Brain microvascular endothelial cell (primary cell): ENCODE data around the gene AMT.

ENCODE experiments used
- DNase-seq: peaks from one replicate; pipeline ENCODE4 v3.0.0-alpha.2; 2020
- H3K27ac ChIP-seq: fragments of 250-450 bp; sonication (Bioruptor Pico); 2 replicates; pipeline ENCODE4 v1.5.1; 2020; ENCODE audit warnings: mild to moderate bottlenecking, moderate library complexity
- H3K27me3 ChIP-seq: fragments of 250-450 bp; sonication (Bioruptor Pico); replicated peaks from 2 replicates; pipeline ENCODE4 v1.5.1; 2020; ENCODE audit warnings: mild to moderate bottlenecking
- H3K36me3 ChIP-seq: fragments of 250-450 bp; sonication (Bioruptor Pico); replicated peaks from 2 replicates; pipeline ENCODE4 v1.5.1; 2020; ENCODE audit warnings: mild to moderate bottlenecking
- H3K4me3 ChIP-seq: 2 replicates; pipeline ENCODE4 v1.5.1; 2011; ENCODE audit warnings: low read depth, mild to moderate bottlenecking, control low read depth, low read length, moderate library complexity
- in situ Hi-C: cut with HindIII; loops from 2 replicates; pipeline ENCODE4 v1.10.0; 2017; ENCODE audit warnings: low sequenced_read_pairs, low pct_ligation_motif_present
- TF ChIP-seq, protein P1 (sequence below): IDR thresholded peaks from 2 replicates; pipeline ENCODE4 v1.5.1; 2011; ENCODE audit warnings: low read depth, mild to moderate bottlenecking, moderate library complexity, low read length, control low read depth, inconsistent platforms; ENCODE audit errors: missing control alignments

Gene AMT

DNA sequence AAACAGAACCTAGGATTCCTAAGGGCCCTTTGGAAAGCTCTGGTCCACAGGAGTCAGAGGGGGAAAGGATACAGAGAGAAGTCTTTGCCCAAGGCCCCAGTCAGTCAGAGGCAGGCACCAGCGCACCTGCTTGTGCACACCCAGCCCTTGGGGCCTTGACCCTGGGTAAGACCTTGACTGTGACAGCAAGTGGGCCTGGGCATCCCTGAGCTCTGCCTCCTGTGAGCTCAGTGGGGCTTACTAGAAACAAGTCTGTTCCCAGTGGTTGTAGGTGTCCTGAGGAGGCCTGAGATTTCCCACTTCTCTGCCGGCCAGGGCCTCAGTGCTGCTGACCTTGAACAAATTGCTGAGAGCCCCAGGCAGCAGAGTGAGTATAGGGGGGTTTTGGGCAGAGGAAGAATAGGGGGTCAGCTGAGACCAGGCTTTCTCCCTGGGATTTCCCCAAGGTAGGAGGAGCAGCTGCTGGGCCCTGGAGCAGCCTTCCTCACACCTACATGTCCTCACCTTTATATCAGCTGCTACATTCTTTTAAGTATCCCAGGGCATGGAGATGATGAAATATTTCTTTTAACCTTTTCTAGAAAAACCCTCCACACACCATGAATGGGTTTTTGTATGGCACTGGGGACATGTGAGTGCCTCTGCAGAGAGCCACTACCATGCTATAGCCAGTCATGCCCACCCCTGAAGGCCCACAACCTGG, 38.1 kb upstream of the AMT start:
- H3K36me3 ChIP-seq = no peaks in the 10 kb centered on the region
- no peak overlapping the region for H3K27ac ChIP-seq
- in situ Hi-C loops = no loop called here
- no peak overlapping the region for H3K4me3 ChIP-seq
- TF ChIP-seq, protein P1, sequence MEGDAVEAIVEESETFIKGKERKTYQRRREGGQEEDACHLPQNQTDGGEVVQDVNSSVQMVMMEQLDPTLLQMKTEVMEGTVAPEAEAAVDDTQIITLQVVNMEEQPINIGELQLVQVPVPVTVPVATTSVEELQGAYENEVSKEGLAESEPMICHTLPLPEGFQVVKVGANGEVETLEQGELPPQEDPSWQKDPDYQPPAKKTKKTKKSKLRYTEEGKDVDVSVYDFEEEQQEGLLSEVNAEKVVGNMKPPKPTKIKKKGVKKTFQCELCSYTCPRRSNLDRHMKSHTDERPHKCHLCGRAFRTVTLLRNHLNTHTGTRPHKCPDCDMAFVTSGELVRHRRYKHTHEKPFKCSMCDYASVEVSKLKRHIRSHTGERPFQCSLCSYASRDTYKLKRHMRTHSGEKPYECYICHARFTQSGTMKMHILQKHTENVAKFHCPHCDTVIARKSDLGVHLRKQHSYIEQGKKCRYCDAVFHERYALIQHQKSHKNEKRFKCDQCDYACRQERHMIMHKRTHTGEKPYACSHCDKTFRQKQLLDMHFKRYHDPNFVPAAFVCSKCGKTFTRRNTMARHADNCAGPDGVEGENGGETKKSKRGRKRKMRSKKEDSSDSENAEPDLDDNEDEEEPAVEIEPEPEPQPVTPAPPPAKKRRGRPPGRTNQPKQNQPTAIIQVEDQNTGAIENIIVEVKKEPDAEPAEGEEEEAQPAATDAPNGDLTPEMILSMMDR = no peak
- no peak for DNase-seq
- H3K27me3 ChIP-seq = no peaks in the 10 kb centered on the region

DNA sequence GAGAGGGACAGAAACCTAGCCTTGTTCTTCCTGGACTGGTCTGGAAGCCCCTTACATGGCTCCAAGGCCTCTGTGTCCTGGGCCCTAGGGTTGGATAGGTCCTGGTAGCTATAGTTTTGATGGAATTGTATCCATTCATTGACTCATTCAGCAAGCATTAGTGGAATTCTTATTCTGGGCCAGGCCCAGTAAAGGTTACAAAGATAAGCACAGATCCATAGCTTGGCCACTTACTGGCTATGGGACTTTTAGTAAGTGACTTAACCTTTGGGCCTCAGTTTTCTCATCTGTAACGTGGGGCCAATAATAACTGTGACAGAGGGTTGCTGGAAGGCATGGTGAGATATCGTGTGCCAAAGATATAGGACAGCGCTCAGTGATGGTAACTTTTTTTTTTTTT, 34.2 kb upstream of the AMT start:
- in situ Hi-C loops = no loop called here
- peak; percentile 18 for DNase-seq

DNA sequence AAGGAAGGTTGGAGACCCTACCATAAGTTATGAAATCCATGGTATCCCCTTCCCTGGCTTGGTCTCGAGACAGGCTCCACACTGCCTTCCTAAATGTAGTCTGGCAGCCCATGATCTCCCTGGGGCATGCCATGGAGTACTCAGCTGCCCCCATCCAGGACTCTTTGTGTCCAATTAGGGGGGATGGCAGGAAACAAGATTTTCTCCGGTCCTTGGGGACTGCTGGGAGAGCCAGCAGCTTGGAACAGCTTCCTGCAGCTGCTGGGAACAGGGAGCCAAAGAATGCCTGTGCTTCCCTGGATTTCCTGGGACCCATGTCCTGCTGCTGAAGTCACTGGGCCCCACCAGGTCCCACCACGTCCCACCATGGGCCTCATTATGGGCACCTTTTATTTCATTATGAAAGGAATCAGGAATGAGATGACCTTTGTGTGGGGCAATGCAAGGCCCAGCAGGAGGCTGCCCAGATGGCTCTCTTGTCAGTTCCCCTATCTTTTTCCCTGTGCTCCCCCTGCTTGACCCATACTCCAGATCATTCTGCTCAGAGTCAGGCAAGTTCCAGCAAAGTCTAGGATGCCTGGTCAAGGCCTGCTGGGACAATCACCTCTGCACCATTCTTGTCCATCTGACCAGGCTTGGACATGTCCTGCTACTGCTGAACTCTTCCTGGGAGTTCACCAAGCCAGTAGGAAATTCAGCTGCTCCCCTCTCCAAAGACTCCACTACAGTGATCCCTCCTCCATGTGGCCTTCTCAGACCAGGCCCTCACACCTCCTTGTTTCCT, 32.8 kb upstream of the AMT start:
- H3K27ac ChIP-seq = no peak overlapping the region
- in situ Hi-C loops = no loop called here
- no peaks in the 10 kb centered on the region for H3K27me3 ChIP-seq
- H3K4me3 ChIP-seq = no peak overlapping the region
- no peaks in the 10 kb centered on the region for H3K36me3 ChIP-seq
- TF ChIP-seq, protein P1 = no peak
- DNase-seq = no peak

More for the DNA sequence above, 34.2 kb upstream of the AMT start:
- no peaks in the 10 kb centered on the region for H3K27me3 ChIP-seq
- H3K27ac ChIP-seq = no peak overlapping the region
- H3K36me3 ChIP-seq = no peaks in the 10 kb centered on the region
- TF ChIP-seq, protein P1 = no peak
- no peak overlapping the region for H3K4me3 ChIP-seq

DNA sequence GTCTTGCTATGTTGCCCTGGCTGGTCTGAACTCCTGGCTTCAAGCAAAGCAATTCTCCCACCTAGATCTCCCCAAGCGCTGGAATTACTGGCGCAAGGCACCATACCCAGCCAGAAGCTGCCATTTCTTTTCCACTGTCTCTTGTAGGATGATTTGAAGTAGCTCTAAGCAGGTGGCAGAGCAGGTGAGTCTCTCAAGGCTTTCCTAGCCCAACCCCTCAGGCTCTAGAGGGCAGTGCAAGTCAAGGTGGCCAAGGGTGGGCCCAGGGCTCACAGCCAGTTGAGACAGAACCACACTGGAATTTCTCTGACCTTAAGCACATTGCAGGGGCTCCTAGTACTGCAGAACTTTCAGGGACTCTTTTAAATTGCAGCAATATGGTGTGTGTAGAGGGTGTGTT, 32.2 kb upstream of the AMT start:
- no peaks in the 10 kb centered on the region for H3K36me3 ChIP-seq
- no peak overlapping the region for H3K27ac ChIP-seq
- no peak for DNase-seq
- no peaks in the 10 kb centered on the region for H3K27me3 ChIP-seq
- TF ChIP-seq, protein P1 = peak; percentile 28
- no peak overlapping the region for H3K4me3 ChIP-seq
- in situ Hi-C loops = no loop called here

DNA sequence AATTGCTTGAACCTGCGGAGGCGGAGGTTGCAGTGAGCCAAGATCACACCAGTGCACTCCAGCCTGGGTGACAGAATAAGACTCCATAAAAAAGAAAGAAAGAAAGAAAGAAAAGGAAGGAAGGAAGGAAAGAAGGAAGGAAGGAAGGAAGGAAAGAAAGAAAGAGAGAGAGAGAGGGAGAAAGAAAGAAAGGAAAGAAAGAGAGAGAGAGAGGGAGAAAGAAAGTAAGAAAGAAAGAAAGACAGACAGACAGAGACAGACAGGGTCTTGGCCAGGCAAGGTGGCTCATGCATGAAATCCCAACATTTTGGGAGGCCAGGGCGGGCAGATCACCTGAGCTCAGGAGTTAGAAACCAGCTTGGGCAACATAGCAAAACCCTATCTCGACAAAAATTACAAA, 31.3 kb upstream of the AMT start:
- TF ChIP-seq, protein P1 = no peak
- in situ Hi-C loops = no loop called here
- Histone ChIP-seq H3K27ac (no peak overlapping the region), H3K27me3 (no peaks in the 10 kb centered on the region), H3K4me3 (no peak overlapping the region), H3K36me3 (no peaks in the 10 kb centered on the region)
- no peak for DNase-seq
